Mesenchymal stem cell (in vitro differentiated cells and primary cell): ENCODE measurements around the gene NINJ2.
A peak's percentile ranks its signal among the peaks of the same experiment; 100 is the strongest.

ENCODE experiments used
- DNase-seq: peaks from one replicate; pipeline ENCODE4 v3.0.0-alpha.2; 2013
- H2AFZ ChIP-seq: one replicate; pipeline ENCODE4 v1.6.1; 2013; ENCODE audit warnings: low read depth, mild to moderate bottlenecking, control low read depth, inconsistent platforms, low read length, moderate library complexity
- H2AK5ac ChIP-seq: 2 replicates; pipeline ENCODE4 v1.6.1; 2013; ENCODE audit warnings: low read length, moderate library complexity, mild to moderate bottlenecking, inconsistent platforms; ENCODE audit not compliant: severe bottlenecking
- H2BK120ac ChIP-seq: one replicate; pipeline ENCODE4 v1.6.1; 2013; ENCODE audit warnings: low read depth, mild to moderate bottlenecking, inconsistent platforms, low read length, moderate library complexity
- H2BK12ac ChIP-seq, 2 experiments: one replicate each; pipeline ENCODE4 v1.6.1; 2013; ENCODE audit warnings: inconsistent platforms in 2 of 2, low read length in 2 of 2, mild to moderate bottlenecking in 2 of 2, moderate library complexity in 2 of 2, control low read depth in 1 of 2
- H2BK15ac ChIP-seq: one replicate; pipeline ENCODE4 v1.6.1; 2013; ENCODE audit warnings: mild to moderate bottlenecking, low read depth, inconsistent platforms; ENCODE audit not compliant: poor library complexity, severe bottlenecking
- H2BK5ac ChIP-seq: 2 replicates; pipeline ENCODE4 v1.6.1; 2013; ENCODE audit warnings: low read depth, mild to moderate bottlenecking, low read length, control low read depth, inconsistent platforms; ENCODE audit not compliant: poor library complexity, severe bottlenecking
- H3K14ac ChIP-seq, 2 experiments: one replicate each; pipeline ENCODE4 v1.6.1; 2013; ENCODE audit warnings: inconsistent platforms in 2 of 2, low read length in 2 of 2, control low read depth in 1 of 2, mild to moderate bottlenecking in 1 of 2, moderate library complexity in 1 of 2
- H3K18ac ChIP-seq, 2 experiments: one replicate each; pipeline ENCODE4 v1.6.1; 2013; ENCODE audit warnings: inconsistent platforms in 2 of 2, low read length in 2 of 2, control low read depth in 1 of 2, low read depth in 1 of 2, mild to moderate bottlenecking in 1 of 2
- H3K23ac ChIP-seq, 2 experiments: one replicate each; pipeline ENCODE4 v1.6.1; 2013; ENCODE audit warnings: inconsistent platforms in 2 of 2, low read length in 2 of 2, mild to moderate bottlenecking in 2 of 2, moderate library complexity in 2 of 2, control low read depth in 1 of 2
- H3K27ac ChIP-seq: 2 replicates; pipeline ENCODE4 v1.5.1; 2013; ENCODE audit warnings: mild to moderate bottlenecking, moderate library complexity, low read length, control low read depth, inconsistent platforms; ENCODE audit not compliant: poor library complexity, severe bottlenecking
- H3K27me3 ChIP-seq, 2 experiments: 2 replicates each; pipeline versions ENCODE4 v1.6.1 to v1.7.0; 2013; ENCODE audit warnings: low read length in 2 of 2, mild to moderate bottlenecking in 2 of 2, moderate library complexity in 2 of 2, control low read depth in 1 of 2, inconsistent platforms in 1 of 2; ENCODE audit not compliant: control insufficient read depth in 1 of 2, insufficient read depth in 1 of 2
- H3K36me3 ChIP-seq, 2 experiments: 2 replicates each; pipeline versions ENCODE4 v1.6.1 to v1.7.0; 2013; ENCODE audit warnings: low read length in 2 of 2, control low read depth in 1 of 2, inconsistent platforms in 1 of 2, low read depth in 1 of 2, mild to moderate bottlenecking in 1 of 2; ENCODE audit not compliant: insufficient read depth in 2 of 2, control insufficient read depth in 1 of 2
- H3K4ac ChIP-seq, 2 experiments: one replicate each; pipeline ENCODE4 v1.6.1; 2013; ENCODE audit warnings: inconsistent platforms in 2 of 2, low read length in 2 of 2, mild to moderate bottlenecking in 2 of 2, moderate library complexity in 2 of 2, control low read depth in 1 of 2, low read depth in 1 of 2
- H3K4me1 ChIP-seq: 2 replicates; pipeline ENCODE4 v1.6.1; 2013; ENCODE audit warnings: low read depth, low read length, control low read depth; ENCODE audit not compliant: control insufficient read depth, insufficient read depth
- H3K4me2 ChIP-seq: 2 replicates; pipeline ENCODE4 v1.6.1; 2013; ENCODE audit warnings: low read length, mild to moderate bottlenecking, inconsistent platforms; ENCODE audit not compliant: poor library complexity, severe bottlenecking
- H3K4me3 ChIP-seq, 2 experiments: 2 replicates each; pipeline versions ENCODE4 v1.5.1 to v1.7.0; 2013; ENCODE audit warnings: low read length in 2 of 2, mild to moderate bottlenecking in 2 of 2, control low read depth in 1 of 2, low read depth in 1 of 2; ENCODE audit not compliant: insufficient read depth in 1 of 2
- H3K79me1 ChIP-seq: replicated peaks from 2 replicates; pipeline ENCODE4 v1.6.1; 2013; ENCODE audit warnings: mild to moderate bottlenecking, control low read depth, low read length, inconsistent platforms; ENCODE audit not compliant: poor library complexity, severe bottlenecking
- H3K9ac ChIP-seq: 2 replicates; pipeline ENCODE4 v1.7.0; 2013; ENCODE audit warnings: mild to moderate bottlenecking, low read length, moderate library complexity
- H3K9me3 ChIP-seq: 2 replicates; pipeline ENCODE4 v1.7.0; 2013; ENCODE audit warnings: mild to moderate bottlenecking, low read length; ENCODE audit not compliant: control insufficient read depth
- H4K8ac ChIP-seq: one replicate; pipeline ENCODE4 v1.6.1; 2013; ENCODE audit warnings: inconsistent platforms, mild to moderate bottlenecking, low read length, moderate library complexity
- H4K91ac ChIP-seq: one replicate; pipeline ENCODE4 v1.6.1; 2013; ENCODE audit warnings: mild to moderate bottlenecking, low read length, inconsistent platforms
- WGBS: methylation state at CpG from one replicate; pipeline ENCODE4 v1.1.7; 2013; ENCODE audit warnings: mixed read lengths; 5-methylcytosine and 5-hydroxymethylcytosine counted together

The NINJ2 gene

GRCh38 chr12:608413-608812 is 54.8 kb downstream of the NINJ2 start:
- no peak overlapping the region for H2AFZ ChIP-seq

GRCh38 chr12:607541-608001 is 55.7 kb downstream of the NINJ2 start:
- H3K9ac ChIP-seq: no peak overlapping the region
- H2BK15ac ChIP-seq: peak overlapping the region; percentile 45
- no peak overlapping the region for H3K23ac ChIP-seq
- no peaks in the 10 kb centered on the region for H3K27me3 ChIP-seq
- no peaks in the 10 kb centered on the region for H3K9me3 ChIP-seq
- no peak overlapping the region for H3K4ac ChIP-seq
- H3K79me1 ChIP-seq: no peaks in the 10 kb centered on the region
- no peak overlapping the region for H2BK120ac ChIP-seq
- no peak overlapping the region for H2BK5ac ChIP-seq
- no peak overlapping the region for H3K4me3 ChIP-seq
- no peak for DNase-seq
- H3K4me1 ChIP-seq: peaks cover 9% of the 10 kb centered on the region
- no peak overlapping the region for H4K91ac ChIP-seq
- no peak overlapping the region for H2AK5ac ChIP-seq
- no peak overlapping the region for H3K27ac ChIP-seq
- no peak overlapping the region for H3K18ac ChIP-seq
- no peak overlapping the region for H2AFZ ChIP-seq
- H3K36me3 ChIP-seq: peaks cover 0 to 3% of the 10 kb centered on the region in 2 experiments
- no peak overlapping the region for H3K4me2 ChIP-seq
- H3K14ac ChIP-seq: no peak overlapping the region
- WGBS: 90% methylated on average over 5 of the region's 5 CpGs
- peak overlapping the region; percentile 42 for H4K8ac ChIP-seq
- no peak overlapping the region for H2BK12ac ChIP-seq

More at GRCh38 chr12:608413-608812, 54.8 kb downstream of the NINJ2 start:
- Histone ChIP-seq H3K9ac (no peak overlapping the region), H3K4me3 (no peak overlapping the region), H3K23ac (no peak overlapping the region), H2BK120ac (no peak overlapping the region), H4K91ac (no peak overlapping the region), H3K4me2 (no peak overlapping the region), H2BK5ac (no peak overlapping the region), H3K36me3 (peaks cover 0 to 3% of the 10 kb centered on the region in 2 experiments), H2BK15ac (no peak overlapping the region), H3K4ac (peak overlapping the region in 1 of 2 experiments; percentile 35), H3K9me3 (no peaks in the 10 kb centered on the region), H3K27me3 (no peaks in the 10 kb centered on the region), H3K27ac (no peak overlapping the region), H3K79me1 (no peaks in the 10 kb centered on the region), H3K18ac (no peak overlapping the region), H4K8ac (peak overlapping the region; percentile 7), H3K14ac (no peak overlapping the region), H2AK5ac (no peak overlapping the region), H3K4me1 (peaks cover 9% of the 10 kb centered on the region), H2BK12ac (peak overlapping the region in 1 of 2 experiments; percentile 82)
- no peak for DNase-seq
- 100% methylated on average over 3 of the region's 3 CpGs for WGBS

DNA sequence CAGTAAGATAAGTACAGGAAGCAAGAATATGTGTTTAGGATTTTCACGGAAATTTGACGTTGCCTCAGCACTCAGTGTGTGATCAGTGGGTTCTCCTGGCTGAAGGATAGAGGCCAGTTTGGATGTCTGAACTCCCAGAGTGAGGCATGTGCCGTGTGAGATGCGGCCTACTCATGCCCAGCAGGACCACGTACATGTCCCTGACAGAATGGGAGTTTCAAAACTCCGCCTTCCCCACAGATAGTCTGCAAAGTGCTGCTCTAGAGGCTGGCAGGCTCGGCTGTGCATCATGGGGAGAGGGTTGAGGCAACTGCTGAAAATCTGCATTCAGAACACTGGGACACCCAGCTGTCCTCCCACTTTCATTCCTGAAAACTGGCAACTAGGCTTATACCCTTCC is 58.3 kb downstream of the NINJ2 start:
- H3K27me3 ChIP-seq: no peaks in the 10 kb centered on the region
- H3K4me3 ChIP-seq: no peak overlapping the region
- no peak overlapping the region for H3K18ac ChIP-seq
- peaks cover 0 to 3% of the 10 kb centered on the region in 2 experiments for H3K36me3 ChIP-seq
- H3K9ac ChIP-seq: no peak overlapping the region
- no peak overlapping the region for H3K4ac ChIP-seq
- H3K4me2 ChIP-seq: no peak overlapping the region
- H4K8ac ChIP-seq: no peak overlapping the region
- no peak overlapping the region for H4K91ac ChIP-seq
- no peak overlapping the region for H3K27ac ChIP-seq
- H2BK15ac ChIP-seq: no peak overlapping the region
- no peak overlapping the region for H2BK12ac ChIP-seq
- no peak overlapping the region for H2AFZ ChIP-seq
- H2BK5ac ChIP-seq: no peak overlapping the region
- H2AK5ac ChIP-seq: no peak overlapping the region
- no peak overlapping the region for H3K14ac ChIP-seq
- 78% methylated on average over 7 of the region's 7 CpGs for WGBS
- DNase-seq: no peak
- no peak overlapping the region for H3K23ac ChIP-seq
- H3K9me3 ChIP-seq: no peaks in the 10 kb centered on the region
- no peaks in the 10 kb centered on the region for H3K79me1 ChIP-seq
- H2BK120ac ChIP-seq: no peak overlapping the region
- H3K4me1 ChIP-seq: peaks cover 4% of the 10 kb centered on the region

- H2BK120ac ChIP-seq: no peak overlapping the region
- no peak overlapping the region for H2BK12ac ChIP-seq
- no peak for DNase-seq
Measured at GRCh38 chr12:602700-603068, 60.6 kb downstream of the NINJ2 start.

More at GRCh38 chr12:602700-603068, 60.6 kb downstream of the NINJ2 start:
- Histone ChIP-seq H3K27me3 (no peaks in the 10 kb centered on the region), H2BK15ac (no peak overlapping the region), H3K14ac (no peak overlapping the region), H2AFZ (no peak overlapping the region), H3K4me2 (no peak overlapping the region), H3K18ac (no peak overlapping the region), H3K9me3 (no peaks in the 10 kb centered on the region), H3K4me1 (peaks cover 6% of the 10 kb centered on the region), H3K27ac (no peak overlapping the region), H3K9ac (no peak overlapping the region), H3K23ac (no peak overlapping the region), H3K4ac (no peak overlapping the region), H2BK5ac (no peak overlapping the region), H3K79me1 (no peaks in the 10 kb centered on the region), H2AK5ac (no peak overlapping the region), H3K36me3 (no peaks in the 10 kb centered on the region), H3K4me3 (no peak overlapping the region), H4K8ac (no peak overlapping the region), H4K91ac (no peak overlapping the region)
